Measurements from ENCODE around the gene THBS1.

The THBS1 gene

DNA sequence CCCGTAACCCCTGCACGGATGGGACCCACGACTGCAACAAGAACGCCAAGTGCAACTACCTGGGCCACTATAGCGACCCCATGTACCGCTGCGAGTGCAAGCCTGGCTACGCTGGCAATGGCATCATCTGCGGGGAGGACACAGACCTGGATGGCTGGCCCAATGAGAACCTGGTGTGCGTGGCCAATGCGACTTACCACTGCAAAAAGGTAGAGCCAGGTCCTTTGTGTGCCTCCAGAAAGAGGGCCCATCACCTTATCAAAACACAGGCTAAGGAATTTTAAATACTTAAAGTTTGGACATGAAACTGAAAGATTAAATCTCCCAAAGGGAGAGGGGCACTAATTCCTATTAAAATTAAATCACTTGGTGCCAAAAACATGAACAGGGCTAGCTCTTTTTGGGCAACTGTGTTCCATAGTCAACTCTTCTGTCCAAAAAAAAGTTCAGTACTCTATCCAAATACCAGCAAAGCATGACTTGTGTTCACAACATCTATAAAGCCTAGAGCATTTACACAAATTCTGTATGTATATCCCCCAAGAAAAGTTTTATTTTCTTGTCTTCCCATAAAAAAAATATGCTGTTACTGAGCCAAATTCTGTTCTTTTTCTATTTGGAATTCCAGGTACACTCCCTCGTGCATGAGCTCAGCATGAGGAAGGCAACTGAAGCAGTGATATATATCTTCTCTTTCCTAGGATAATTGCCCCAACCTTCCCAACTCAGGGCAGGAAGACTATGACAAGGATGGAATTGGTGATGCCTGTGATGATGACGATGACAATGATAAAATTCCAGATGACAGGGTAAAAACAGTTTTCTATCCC, 9.2 kb downstream of the THBS1 start:
- no peak for DNase-seq

DNA sequence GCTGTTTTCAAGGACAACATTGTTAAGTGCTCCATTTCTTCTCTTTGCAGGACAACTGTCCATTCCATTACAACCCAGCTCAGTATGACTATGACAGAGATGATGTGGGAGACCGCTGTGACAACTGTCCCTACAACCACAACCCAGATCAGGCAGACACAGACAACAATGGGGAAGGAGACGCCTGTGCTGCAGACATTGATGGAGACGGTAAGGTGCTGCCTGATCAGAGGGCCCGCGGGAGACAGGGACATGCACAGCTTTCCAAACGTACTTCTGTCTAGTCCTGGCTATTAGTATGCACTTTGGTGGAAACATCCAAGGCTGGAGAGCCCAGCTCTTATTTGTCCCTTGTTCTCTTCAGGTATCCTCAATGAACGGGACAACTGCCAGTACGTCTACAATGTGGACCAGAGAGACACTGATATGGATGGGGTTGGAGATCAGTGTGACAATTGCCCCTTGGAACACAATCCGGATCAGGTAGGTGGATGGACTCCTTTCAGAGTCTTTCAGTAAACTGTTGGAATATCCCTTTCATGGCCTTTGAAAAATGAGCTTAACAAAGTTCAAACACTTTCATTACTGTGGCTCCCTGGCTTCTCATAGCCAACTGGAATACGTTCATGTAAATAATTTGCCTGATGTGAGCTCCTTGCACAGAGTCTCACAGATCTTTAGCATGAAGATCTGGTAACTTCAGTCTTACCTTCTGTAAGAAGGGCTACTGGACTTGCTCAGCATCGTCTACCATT, 10.4 kb downstream of the THBS1 start:
- no peak for DNase-seq

DNA sequence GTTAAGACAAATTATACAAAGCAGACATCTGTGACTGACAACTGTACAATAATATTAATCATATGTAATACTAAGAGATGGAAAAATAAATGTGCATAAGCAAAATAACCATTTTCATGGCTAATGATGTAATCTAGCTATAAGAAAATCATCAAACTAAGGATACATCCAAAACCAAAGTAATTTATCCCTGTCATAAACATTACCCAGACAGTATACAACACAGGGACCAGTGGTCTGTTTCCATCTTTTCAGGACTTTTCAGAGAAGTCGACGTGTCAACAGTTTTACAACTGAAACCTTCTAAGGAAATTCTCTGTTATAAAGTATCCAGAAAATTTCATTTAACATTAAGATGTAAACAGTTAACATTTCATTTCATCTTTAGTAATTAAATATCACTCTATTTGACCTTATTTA, 11.0 kb downstream of the THBS1 start:
- no peak for DNase-seq

DNA sequence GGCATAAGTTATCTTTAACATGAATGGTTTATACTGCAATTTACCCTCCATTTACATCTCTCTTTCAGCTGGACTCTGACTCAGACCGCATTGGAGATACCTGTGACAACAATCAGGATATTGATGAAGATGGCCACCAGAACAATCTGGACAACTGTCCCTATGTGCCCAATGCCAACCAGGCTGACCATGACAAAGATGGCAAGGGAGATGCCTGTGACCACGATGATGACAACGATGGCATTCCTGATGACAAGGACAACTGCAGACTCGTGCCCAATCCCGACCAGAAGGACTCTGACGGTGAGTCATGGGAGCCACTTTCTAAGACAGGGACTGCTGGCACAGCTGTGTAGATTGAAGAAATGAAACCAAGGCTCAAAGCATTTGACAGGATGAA, 11.6 kb downstream of the THBS1 start:
- DNase-seq: no peak

DNA sequence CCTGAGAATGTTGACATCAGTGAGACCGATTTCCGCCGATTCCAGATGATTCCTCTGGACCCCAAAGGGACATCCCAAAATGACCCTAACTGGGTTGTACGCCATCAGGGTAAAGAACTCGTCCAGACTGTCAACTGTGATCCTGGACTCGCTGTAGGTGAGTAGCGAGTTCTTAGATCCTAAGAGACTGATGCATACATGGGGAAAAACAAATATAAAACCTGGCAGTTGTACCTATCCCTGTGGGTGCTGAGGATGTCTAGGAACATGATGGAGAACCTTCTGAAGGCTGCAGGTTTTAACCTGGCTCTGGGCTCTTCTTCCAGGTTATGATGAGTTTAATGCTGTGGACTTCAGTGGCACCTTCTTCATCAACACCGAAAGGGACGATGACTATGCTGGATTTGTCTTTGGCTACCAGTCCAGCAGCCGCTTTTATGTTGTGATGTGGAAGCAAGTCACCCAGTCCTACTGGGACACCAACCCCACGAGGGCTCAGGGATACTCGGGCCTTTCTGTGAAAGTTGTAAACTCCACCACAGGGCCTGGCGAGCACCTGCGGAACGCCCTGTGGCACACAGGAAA, 12.3 kb downstream of the THBS1 start:
- DNase-seq: no peak

DNA sequence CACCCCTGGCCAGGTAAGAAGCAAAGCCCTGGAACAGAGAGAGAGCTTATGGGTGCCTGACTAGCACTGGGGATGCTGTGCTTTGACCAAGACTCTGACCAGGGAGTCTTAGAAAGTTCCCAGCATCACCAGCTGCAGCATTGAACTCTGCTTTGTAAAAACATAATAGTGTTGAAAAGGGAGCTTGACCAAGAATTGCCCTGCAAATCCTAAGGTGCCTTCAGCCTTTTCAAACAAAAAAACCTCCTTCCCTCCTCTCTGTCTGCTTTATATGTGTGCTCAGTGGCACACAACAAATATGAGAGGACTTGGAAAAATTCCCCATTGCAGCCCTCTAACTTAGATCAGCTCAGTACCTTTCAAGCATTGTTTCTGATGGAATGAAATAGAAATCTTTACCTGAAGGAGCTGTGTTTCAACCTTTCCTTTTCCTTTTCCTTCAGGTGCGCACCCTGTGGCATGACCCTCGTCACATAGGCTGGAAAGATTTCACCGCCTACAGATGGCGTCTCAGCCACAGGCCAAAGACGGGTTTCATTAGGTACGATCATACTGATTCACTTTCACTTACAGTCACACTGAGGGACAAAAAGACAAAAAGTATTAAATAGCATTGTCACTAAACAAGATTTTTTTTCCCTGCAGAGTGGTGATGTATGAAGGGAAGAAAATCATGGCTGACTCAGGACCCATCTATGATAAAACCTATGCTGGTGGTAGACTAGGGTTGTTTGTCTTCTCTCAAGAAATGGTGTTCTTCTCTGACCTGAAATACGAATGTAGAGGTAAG, 13.0 kb downstream of the THBS1 start:
- no peak for DNase-seq

DNA sequence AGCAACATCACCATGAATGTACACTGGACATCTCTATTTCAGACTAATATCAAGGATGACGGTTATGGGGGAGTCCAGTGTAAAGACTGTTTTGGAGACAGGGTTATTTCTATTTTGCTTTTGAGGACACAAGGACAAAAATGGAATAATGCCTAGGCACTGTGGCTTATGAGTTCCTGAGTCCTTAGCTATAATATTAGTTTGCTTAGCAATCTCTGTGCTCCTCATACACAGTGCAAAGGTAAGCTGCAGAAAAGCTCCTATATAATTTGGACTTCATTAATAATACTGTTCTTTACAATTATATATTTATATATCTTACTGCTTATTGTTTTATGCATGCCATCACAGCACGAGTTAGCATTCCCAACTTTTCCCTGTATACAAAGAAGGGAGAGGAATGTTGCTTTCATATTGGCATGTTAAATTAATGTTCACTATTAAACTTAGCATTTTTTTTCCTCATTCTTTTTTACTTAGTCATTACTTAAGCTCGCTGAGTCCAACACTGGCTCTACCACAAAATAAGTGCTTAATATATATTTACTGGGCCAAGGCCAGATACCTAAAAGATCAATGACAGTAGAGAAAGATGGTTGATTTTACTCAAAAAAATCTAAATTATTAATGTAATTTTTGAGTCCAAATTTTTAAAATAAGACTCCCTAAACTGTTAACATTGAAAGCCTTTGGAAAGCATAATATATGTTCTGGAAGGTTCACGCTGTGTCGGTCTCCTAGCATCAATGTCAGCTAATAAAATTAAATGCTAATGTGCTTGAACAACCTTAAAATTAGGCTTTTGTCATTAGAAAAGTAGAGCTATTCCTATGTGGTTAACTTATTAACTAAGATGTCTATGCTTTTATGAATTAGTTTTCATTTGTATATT, 13.8 kb downstream of the THBS1 start:
- DNase-seq: no peak

DNA sequence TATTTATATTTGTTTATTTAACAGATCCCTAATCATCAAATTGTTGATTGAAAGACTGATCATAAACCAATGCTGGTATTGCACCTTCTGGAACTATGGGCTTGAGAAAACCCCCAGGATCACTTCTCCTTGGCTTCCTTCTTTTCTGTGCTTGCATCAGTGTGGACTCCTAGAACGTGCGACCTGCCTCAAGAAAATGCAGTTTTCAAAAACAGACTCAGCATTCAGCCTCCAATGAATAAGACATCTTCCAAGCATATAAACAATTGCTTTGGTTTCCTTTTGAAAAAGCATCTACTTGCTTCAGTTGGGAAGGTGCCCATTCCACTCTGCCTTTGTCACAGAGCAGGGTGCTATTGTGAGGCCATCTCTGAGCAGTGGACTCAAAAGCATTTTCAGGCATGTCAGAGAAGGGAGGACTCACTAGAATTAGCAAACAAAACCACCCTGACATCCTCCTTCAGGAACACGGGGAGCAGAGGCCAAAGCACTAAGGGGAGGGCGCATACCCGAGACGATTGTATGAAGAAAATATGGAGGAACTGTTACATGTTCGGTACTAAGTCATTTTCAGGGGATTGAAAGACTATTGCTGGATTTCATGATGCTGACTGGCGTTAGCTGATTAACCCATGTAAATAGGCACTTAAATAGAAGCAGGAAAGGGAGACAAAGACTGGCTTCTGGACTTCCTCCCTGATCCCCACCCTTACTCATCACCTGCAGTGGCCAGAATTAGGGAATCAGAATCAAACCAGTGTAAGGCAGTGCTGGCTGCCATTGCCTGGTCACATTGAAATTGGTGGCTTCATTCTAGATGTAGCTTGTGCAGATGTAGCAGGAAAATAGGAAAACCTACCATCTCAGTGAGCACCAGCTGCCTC, 14.7 kb downstream of the THBS1 start:
- DNase-seq: no peak

DNA sequence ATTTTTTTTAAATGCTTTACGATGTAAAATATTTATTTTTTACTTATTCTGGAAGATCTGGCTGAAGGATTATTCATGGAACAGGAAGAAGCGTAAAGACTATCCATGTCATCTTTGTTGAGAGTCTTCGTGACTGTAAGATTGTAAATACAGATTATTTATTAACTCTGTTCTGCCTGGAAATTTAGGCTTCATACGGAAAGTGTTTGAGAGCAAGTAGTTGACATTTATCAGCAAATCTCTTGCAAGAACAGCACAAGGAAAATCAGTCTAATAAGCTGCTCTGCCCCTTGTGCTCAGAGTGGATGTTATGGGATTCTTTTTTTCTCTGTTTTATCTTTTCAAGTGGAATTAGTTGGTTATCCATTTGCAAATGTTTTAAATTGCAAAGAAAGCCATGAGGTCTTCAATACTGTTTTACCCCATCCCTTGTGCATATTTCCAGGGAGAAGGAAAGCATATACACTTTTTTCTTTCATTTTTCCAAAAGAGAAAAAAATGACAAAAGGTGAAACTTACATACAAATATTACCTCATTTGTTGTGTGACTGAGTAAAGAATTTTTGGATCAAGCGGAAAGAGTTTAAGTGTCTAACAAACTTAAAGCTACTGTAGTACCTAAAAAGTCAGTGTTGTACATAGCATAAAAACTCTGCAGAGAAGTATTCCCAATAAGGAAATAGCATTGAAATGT, 15.6 kb downstream of the THBS1 start:
- no peak for DNase-seq

DNA sequence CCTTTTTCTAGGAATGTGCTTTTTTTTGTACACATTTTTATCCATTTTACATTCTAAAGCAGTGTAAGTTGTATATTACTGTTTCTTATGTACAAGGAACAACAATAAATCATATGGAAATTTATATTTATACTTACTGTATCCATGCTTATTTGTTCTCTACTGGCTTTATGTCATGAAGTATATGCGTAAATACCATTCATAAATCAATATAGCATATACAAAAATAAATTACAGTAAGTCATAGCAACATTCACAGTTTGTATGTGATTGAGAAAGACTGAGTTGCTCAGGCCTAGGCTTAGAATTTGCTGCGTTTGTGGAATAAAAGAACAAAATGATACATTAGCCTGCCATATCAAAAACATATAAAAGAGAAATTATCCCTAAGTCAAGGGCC, 16.5 kb downstream of the THBS1 start:
- DNase-seq: no peak

DNA sequence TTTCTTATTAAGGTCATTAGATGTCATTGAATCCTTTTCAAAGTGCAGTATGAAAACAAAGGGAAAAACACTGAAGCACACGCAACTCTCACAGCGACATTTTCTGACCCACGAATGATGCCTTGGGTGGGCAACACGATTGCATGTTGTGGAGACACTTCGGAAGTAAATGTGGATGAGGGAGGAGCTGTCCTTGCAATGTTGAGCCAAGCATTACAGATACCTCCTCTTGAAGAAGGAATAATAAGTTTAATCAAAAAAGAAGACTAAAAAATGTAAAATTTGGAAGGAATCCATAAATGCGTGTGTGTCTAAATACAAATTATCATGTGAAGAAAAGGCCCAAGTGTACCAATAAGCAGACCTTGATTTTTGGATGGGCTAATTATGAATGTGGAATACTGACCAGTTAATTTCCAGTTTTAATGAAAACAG, 16.9 kb downstream of the THBS1 start:
- DNase-seq: no peak

DNA sequence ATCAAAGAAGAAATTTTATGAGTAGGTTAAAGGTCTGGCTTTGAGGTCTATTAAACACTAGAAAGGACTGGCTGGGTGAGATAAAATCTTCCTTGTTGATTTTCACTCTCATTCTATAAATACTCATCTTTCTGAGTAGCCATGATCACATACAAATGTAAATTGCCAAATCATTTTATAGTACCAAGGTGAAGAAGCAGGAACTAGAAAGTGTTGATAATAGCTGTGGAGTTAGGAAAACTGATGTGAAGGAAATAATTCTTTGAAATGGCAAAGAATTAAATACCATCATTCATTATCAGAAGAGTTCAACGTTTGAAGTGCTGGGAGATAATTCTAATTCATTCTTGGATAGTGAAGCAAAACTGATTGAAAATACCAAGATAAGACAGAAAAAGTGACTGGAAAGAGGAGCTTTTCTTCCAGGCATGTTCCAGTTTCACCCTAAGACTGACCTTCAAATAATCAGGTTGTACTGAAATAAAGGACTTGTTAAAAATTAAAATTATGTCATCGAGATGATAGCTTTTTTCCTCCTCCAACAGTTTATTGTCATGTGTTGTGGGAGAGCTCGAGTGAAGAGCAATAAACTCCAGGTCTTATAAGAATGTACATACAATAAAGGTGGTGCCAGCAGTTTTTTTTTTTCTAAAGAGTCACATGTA, 17.4 kb downstream of the THBS1 start:
- DNase-seq: no peak

DNA sequence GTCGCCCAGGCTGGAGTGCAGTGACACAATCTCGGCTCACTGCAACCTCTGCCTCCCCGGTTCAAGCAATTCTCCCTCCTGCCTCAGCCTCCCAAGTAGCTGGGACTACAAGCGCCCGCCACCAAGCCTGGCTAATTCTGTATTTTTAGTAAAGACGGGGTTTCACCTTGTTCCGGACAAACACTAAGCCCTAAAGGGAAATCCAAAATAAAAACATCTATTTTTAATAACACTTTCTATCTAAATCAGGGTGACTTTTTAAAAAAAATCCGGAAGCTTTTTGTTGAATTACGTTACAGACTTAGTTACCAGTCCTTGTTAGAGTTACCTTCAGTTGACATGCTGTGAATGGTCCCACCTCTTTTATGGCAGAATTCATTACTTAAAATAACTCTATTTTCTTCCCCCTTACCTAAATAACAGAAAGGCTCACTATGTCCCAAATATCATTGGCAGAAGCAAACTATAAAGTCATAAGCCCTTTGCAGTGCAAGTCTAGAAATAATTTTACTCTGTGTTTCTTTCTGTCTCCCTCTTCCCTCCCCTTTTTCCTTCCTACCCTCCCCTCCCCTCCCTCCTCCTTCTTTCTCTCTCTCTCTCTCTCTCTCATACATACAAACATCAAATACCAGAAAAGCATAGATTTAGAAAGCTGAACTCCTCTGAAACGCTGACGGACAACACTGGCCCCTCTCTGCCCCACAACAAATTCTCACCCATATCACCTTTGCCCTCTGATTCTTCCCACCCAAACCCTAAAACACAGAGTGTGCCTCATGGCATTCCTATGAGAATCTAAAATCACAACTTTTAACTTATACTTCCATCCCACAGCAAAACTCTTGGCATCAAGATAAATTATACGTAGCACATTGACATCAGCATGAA, 18.3 kb downstream of the THBS1 start:
- DNase-seq: no peak

DNA sequence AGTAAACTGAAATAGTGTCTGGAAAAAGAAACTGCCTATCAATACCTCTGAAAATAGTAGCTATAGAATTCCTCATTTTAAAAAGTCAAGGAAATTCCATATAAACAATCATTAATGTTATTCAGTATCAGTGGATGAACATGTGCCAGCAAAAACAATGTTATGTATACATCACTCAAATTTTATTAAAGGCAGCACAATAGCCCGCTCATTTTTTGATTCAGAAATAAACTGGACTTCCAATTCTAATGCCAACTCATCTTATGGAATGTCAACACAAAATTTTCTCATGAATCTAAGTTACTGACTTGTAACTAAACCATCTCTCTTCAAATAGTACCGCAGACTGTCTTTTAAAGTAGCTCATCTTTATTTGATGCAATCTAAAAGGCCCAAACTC, 19.0 kb downstream of the THBS1 start:
- DNase-seq: no peak

DNA sequence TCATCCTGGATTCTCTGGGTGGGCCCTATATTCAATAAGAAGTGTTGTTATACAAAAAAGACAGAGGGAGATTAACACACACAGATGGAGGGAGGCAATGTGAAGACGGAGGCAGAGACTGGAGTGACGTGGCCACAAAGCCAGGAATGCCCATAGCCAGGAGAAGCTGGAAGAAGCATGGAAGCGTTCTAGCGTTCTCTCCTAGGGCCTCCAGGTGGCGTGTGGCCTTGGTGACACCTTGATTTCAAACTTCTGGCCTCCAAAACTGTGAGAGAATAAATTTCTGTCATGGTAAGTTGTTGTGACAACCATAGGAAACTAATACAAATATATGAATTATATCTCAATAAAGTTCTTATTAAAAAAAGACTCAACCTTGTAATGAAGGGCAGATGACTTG, 21.3 kb downstream of the THBS1 start:
- DNase-seq: no peak

DNA sequence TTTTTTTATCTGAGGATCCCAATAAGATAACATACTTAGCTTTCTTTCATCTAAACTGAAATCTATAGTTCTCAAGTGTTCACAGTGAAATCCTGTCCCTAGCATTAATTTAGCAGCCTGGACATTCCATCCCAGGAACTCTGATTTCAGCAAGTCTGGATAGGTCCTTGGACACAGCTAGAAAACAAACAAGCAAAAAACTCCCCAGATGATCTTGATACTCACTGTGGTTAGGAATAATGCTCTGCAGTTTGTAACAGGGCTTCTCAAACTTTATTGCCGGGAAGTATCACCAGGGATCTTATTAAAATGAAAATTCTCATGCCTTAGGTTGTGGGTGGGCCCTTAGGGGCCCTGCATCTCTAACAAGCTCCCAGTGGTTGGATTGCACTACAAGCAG, 24.3 kb downstream of the THBS1 start:
- DNase-seq: no peak

DNA sequence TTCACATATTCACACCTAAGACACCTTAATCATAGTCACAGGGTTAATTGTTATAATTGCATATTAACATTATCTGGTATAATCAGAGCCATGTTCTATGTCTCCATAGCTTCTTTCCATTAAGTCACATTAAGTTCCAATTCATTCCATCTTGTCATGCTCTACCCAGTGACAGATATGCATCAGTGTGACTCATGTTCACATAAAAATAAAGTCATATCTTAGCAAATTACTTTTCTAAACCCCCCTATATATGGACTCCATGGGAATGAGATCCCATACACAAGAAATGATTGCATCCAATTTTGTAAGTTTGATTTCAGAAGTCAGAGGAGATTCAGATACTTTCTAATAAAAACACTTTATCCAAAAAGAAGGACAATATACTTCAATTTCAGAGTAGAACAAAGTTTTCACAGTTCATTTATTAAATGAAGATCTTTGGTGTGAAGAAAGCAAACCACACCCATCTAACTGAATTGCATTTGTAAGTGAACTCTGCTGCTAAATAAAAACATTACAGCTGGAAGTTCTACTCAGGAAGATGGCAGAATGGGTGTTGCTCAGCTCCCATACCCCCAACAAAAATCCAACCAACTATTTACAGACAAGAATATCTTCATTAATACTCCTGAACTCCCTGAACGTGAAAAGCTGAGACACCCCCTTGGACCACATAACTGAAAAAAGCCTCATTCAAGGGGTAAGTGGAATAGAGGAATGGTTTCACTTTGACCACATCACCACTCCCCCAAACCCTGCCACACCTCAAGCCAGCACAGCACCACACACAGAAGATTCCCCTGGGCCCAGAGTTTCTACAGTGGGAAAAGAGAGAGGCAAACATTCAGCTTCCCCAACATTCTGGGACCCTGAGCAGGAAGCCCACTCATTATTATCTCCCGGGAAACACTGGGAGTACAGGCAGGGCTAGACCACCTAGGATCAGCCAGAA, 27.6 kb downstream of the THBS1 start:
- no peak for DNase-seq

Measured in NCI-H1694 treated with DMSO at 0.1 percent for 48 hours (cell line).